Retina (tissue), 1 donor: ENCODE measurements around the gene GLT1D1.
"Not testable (repeated sequence)": the region's sequence is repeated elsewhere in the genome, so short reads cannot be mapped to it uniquely, and the experiment has no call there.

ENCODE experiments used
- DNase-seq: peaks from one replicate; pipeline ENCODE4 v3.0.0-alpha.2; 2016

The GLT1D1 gene

GRCh38 chr12:128820723-128821432 lies 32.4 kb upstream of the GLT1D1 start:
- no peak for DNase-seq

GRCh38 chr12:128823216-128823915 lies 29.9 kb upstream of the GLT1D1 start:
- peak; percentile 70 for DNase-seq

GRCh38 chr12:128823916-128824839 lies 29.1 kb upstream of the GLT1D1 start, which contains the start of gene SLC15A4:
TSS of gene SLC15A4 (minus strand) at chr12:128823958. CDS start at chr12:128823943, 15 bp downstream.
- peak; percentile 95 for DNase-seq

- no peak for DNase-seq
Observed at GRCh38 chr12:128825835-128826234, 27.4 kb upstream of the GLT1D1 start.

GRCh38 chr12:128827724-128828123 lies 25.6 kb upstream of the GLT1D1 start:
- DNase-seq = no peak

- no peak for DNase-seq
Observed at GRCh38 chr12:128829861-128830504, 23.3 kb upstream of the GLT1D1 start.

GRCh38 chr12:128830505-128830893 lies 22.8 kb upstream of the GLT1D1 start:
- DNase-seq = no peak

GRCh38 chr12:128833418-128833817 lies 19.9 kb upstream of the GLT1D1 start:
- DNase-seq = no peak

GRCh38 chr12:128839885-128840284 lies 13.4 kb upstream of the GLT1D1 start:
- not testable (repeated sequence) for DNase-seq

- peak; percentile 18 for DNase-seq
Observed at GRCh38 chr12:128840862-128841468, 12.3 kb upstream of the GLT1D1 start.

GRCh38 chr12:128842579-128842978 lies 10.7 kb upstream of the GLT1D1 start:
- DNase-seq = no peak

- DNase-seq = no peak
Observed at GRCh38 chr12:128843538-128843937, 9.7 kb upstream of the GLT1D1 start.

- DNase-seq = no peak
Observed at GRCh38 chr12:128844031-128844635, 9.1 kb upstream of the GLT1D1 start.

GRCh38 chr12:128846671-128847070 lies 6.6 kb upstream of the GLT1D1 start:
- not testable (repeated sequence) for DNase-seq

- DNase-seq = no peak
Observed at GRCh38 chr12:128848371-128848770, 4.9 kb upstream of the GLT1D1 start.

GRCh38 chr12:128849806-128850205 lies 3.5 kb upstream of the GLT1D1 start:
- not testable (repeated sequence) for DNase-seq

GRCh38 chr12:128850400-128850799 lies 2.9 kb upstream of the GLT1D1 start:
- no peak for DNase-seq

GRCh38 chr12:128851429-128851828 lies 1.8 kb upstream of the GLT1D1 start:
- not testable (repeated sequence) for DNase-seq

GRCh38 chr12:128852026-128852698 lies 1.1 kb upstream of the GLT1D1 start:
- no peak for DNase-seq

GRCh38 chr12:128853600-128854197 lies 421 bp downstream of the GLT1D1 start:
- peak; percentile 87 for DNase-seq
